HCT116 (cell line): Measurements from ENCODE around the gene TAF1D. TPM values are rescaled to one million over a fixed set of nuclear protein-coding genes. Genes with fewer than 3 reads are reported as not detected.

ENCODE experiments used
- ATAC-seq: fragments of 200-7000 bp; cut with Tn5 transposase; 2 replicates; pipeline ENCODE4 v1.9.1; 2020; ENCODE audit warnings: mild to moderate bottlenecking, moderate library complexity
- BruUV-seq: library from RNA; stranded (reverse); fragments of 400-500 nt; replicated peaks from 2 replicates; lab custom pipeline; 2021; lab: Mats Ljungman, UMichigan
- CTCF ChIA-PET: fragments of 300-600 bp; sonication (Branson Sonifier 250); formaldehyde crosslinking; loops from one replicate; lab custom pipeline; 2021; ENCODE audit warnings: antibody characterized with exemption; lab: Charles Lee
- POLR2A ChIA-PET: fragments of 300-600, 350-600 bp; sonication (Branson Sonifier 250); formaldehyde crosslinking; loops from one replicate; lab custom pipeline; 2021; ENCODE audit warnings: antibody characterized with exemption; lab: Charles Lee
- RAD21 ChIA-PET, 2 experiments: fragments of 300-600 bp; sonication (Branson Sonifier 250); formaldehyde crosslinking; loops; one replicate each; lab custom pipeline; 2023; ENCODE audit warnings: low total read pairs in 2 of 2; ENCODE audit not compliant: uncharacterized antibody in 2 of 2, unreplicated experiment in 2 of 2, low non-redundant PET in 1 of 2; lab: Charles Lee
- DNase-seq: peaks from one replicate; pipeline ENCODE4 v3.0.0-alpha.2; 2010; ENCODE audit warnings: low read depth, low spot score
- H2AFZ ChIP-seq: fragments of 200-600 bp; shearing (Covaris generic), sonication (generic); 2 replicates; pipeline ENCODE4 v1.6.1; 2017; ENCODE audit warnings: low read depth, mixed run types, mixed read lengths, antibody characterized with exemption, low read length; ENCODE audit not compliant: poor library complexity, severe bottlenecking
- H3K27ac ChIP-seq: 2 replicates; pipeline ENCODE4 v1.5.1; 2012; ENCODE audit warnings: low read depth, low read length
- H3K27me3 ChIP-seq: fragments of 200-600 bp; sonication (generic); 2 replicates; pipeline ENCODE4 v1.6.1; 2016; ENCODE audit warnings: mixed run types, low read length, mixed read lengths; ENCODE audit not compliant: insufficient read depth
- H3K36me3 ChIP-seq, 2 experiments: fragments of 200-500 bp in 1 of 2; fragments of 200-600 bp in 1 of 2; sonication (Bioruptor generic) in 1 of 2; sonication (generic) in 1 of 2; 2 replicates each; pipeline versions ENCODE4 v1.5.1 to v1.6.1; 2014 to 2016; ENCODE audit warnings: low read length in 2 of 2, inconsistent platforms in 1 of 2, mixed read lengths in 1 of 2, mixed run types in 1 of 2; ENCODE audit not compliant: insufficient read depth in 2 of 2, control insufficient read depth in 1 of 2
- H3K4me1 ChIP-seq, 2 experiments: fragments of 200-600 bp in 1 of 2; sonication (generic) in 1 of 2; 2 replicates each; pipeline versions ENCODE4 v1.5.1 to v1.6.1; 2012 to 2017; ENCODE audit warnings: low read length in 2 of 2, inconsistent platforms in 1 of 2, mild to moderate bottlenecking in 1 of 2, mixed read lengths in 1 of 2, mixed run types in 1 of 2, moderate library complexity in 1 of 2; ENCODE audit not compliant: insufficient read depth in 2 of 2, control insufficient read depth in 1 of 2
- H3K4me2 ChIP-seq: fragments of 200-600 bp; sonication (generic); 2 replicates; pipeline ENCODE4 v1.6.1; 2017; ENCODE audit warnings: mixed run types, low read length, mixed read lengths
- H3K4me3 ChIP-seq, 2 experiments: fragments of 200-600 bp in 1 of 2; sonication (generic) in 1 of 2; replicated peaks in 1 of 2; 2 replicates each; pipeline ENCODE4 v1.5.1; 2011 to 2016; ENCODE audit warnings: low read length in 2 of 2, control low read depth in 1 of 2, low read depth in 1 of 2, mild to moderate bottlenecking in 1 of 2, mixed read lengths in 1 of 2, mixed run types in 1 of 2
- H3K79me2 ChIP-seq: fragments of 200-600 bp; sonication (generic); 2 replicates; pipeline ENCODE4 v1.6.1; 2017; ENCODE audit warnings: mild to moderate bottlenecking, mixed run types, low read length, moderate library complexity, mixed read lengths; ENCODE audit not compliant: insufficient read depth
- H3K9ac ChIP-seq: fragments of 200-600 bp; sonication (generic); 2 replicates; pipeline ENCODE4 v1.6.1; 2016; ENCODE audit warnings: low read length, mixed read lengths
- H3K9me2 ChIP-seq: fragments of 200-600 bp; sonication (generic), shearing (Covaris generic); 2 replicates; pipeline ENCODE4 v1.6.1; 2017; ENCODE audit warnings: mixed run types, mild to moderate bottlenecking, moderate library complexity; ENCODE audit not compliant: insufficient read depth
- H3K9me3 ChIP-seq, 2 experiments: fragments of 200-500 bp in 1 of 2; fragments of 200-600 bp in 1 of 2; sonication (Bioruptor generic) in 1 of 2; sonication (generic) in 1 of 2; 2 replicates each; pipeline ENCODE4 v1.6.1; 2014 to 2017; ENCODE audit warnings: low read length in 2 of 2, mixed read lengths in 2 of 2, inconsistent platforms in 1 of 2, low read depth in 1 of 2, mild to moderate bottlenecking in 1 of 2, mixed run types in 1 of 2, moderate library complexity in 1 of 2; ENCODE audit not compliant: control insufficient read depth in 1 of 2, insufficient read depth in 1 of 2
- H4K20me1 ChIP-seq: fragments of 200-600 bp; sonication (generic), shearing (Covaris generic); 2 replicates; pipeline ENCODE4 v1.6.1; 2017; ENCODE audit warnings: mixed run types, mild to moderate bottlenecking, moderate library complexity; ENCODE audit not compliant: insufficient read depth
- CEBPB ChIP-seq: IDR thresholded peaks from 2 replicates; pipeline ENCODE4 v1.6.1; 2012; ENCODE audit warnings: low read depth
- EGR1 ChIP-seq: IDR thresholded peaks from 2 replicates; pipeline ENCODE4 v1.6.1; 2012; ENCODE audit warnings: low read depth
- EZH2 ChIP-seq: fragments of 200-600 bp; sonication (generic); IDR thresholded peaks from 2 replicates; pipeline ENCODE4 v1.6.1; 2017; ENCODE audit warnings: antibody characterized with exemption, mixed run types
- EZH2phosphoT487 ChIP-seq: fragments of 200-600 bp; IDR thresholded peaks from 2 replicates; pipeline ENCODE4 v1.6.1; 2018; ENCODE audit warnings: antibody characterized with exemption, borderline replicate concordance
- POLR2A ChIP-seq: IDR thresholded peaks from 2 replicates; pipeline ENCODE4 v1.7.0; 2011; ENCODE audit warnings: borderline replicate concordance; ENCODE audit not compliant: insufficient read depth, insufficient read length; ENCODE audit errors: extremely low read depth
- POLR2AphosphoS5 ChIP-seq: IDR thresholded peaks from 2 replicates; pipeline ENCODE4 v1.6.1; 2011; ENCODE audit warnings: mild to moderate bottlenecking, low read depth, low read length, moderate library complexity
- SP1 ChIP-seq: IDR thresholded peaks from 2 replicates; pipeline ENCODE4 v1.6.1; 2012; ENCODE audit warnings: low read depth
- SRF ChIP-seq: IDR thresholded peaks from 2 replicates; pipeline ENCODE4 v1.6.1; 2012; ENCODE audit warnings: low read depth
- TCF7L2 ChIP-seq: IDR thresholded peaks from 2 replicates; pipeline ENCODE4 v1.7.0; 2011; ENCODE audit warnings: borderline replicate concordance, inconsistent platforms; ENCODE audit not compliant: insufficient read depth, insufficient read length; ENCODE audit errors: extremely low read depth
- ZBTB33 ChIP-seq: IDR thresholded peaks from 2 replicates; pipeline ENCODE4 v1.6.1; 2011; ENCODE audit warnings: mild to moderate bottlenecking, low read length, moderate library complexity; ENCODE audit not compliant: insufficient replicate concordance; ENCODE audit errors: extremely low read depth
- intact Hi-C: fragments of 100-400 bp; cut with micrococcal nuclease; formaldehyde crosslinking; loops from 2 replicates; pipeline ENCODE4 v1.10.0; 2022
- total RNA-seq: library from RNA; stranded (reverse); gene quantifications from one replicate; pipeline ENCODE4 v1.2.1, GENCODE V29; 2021; ENCODE audit not compliant: unreplicated experiment
- TF ChIP-seq, protein P1 (sequence below): IDR thresholded peaks from 2 replicates; pipeline ENCODE4 v1.6.1; 2012; ENCODE audit warnings: low read depth

The TAF1D gene
- total RNA-seq, 1 experiment from 2014 or later: 267 TPM

DNA sequence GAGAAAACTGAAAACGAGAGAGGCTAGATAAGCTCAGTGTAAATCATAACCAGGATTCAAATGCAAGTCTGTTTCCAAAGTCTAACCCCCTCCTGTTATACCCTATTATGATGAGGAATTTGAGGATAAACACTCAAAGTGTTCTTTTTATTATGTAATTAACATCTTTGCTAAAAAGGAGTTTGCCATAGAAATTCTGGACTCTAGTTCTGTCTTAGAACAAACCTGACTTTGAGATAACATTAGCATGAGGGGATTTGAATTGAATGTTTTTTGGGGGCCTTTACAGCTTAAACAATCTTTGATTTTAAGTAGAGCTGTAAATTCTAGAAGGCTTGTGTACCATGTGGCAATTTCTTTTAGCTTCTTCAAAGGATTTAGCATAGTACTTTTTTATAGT, 9.7 kb upstream of the TAF1D start:
- DNase-seq (no peak), ATAC-seq (no peak)
- Histone ChIP-seq H3K36me3 (peaks cover 5 to 9% of the 10 kb centered on the region in 2 experiments; a peak in 2 of 4 replicates), H4K20me1 (no peaks in the 10 kb centered on the region), H3K9me3 (no peaks in the 10 kb centered on the region), H3K27me3 (no peaks in the 10 kb centered on the region), H3K27ac (no peak overlapping the region), H3K9ac (no peak overlapping the region), H2AFZ (no peak overlapping the region), H3K4me3 (no peak overlapping the region), H3K79me2 (no peaks in the 10 kb centered on the region), H3K9me2 (no peaks in the 10 kb centered on the region), H3K4me2 (no peak overlapping the region), H3K4me1 (no peaks in the 10 kb centered on the region)
- ChIA-PET RAD21 (no interaction called here), POLR2A (interaction anchor here (1.3 to 2.9 kb wide), 2 partner anchors 9 to 13 kb away, joined by 3 to 15 read pairs; partner anchors contain the start of genes C11orf54 and TAF1D), CTCF (no interaction called here)
- BruUV-seq: no TSS peak
- intact Hi-C loops: no loop called here
- no peak for TF ChIP-seq POLR2A
- TF ChIP-seq POLR2AphosphoS5: no peak
- no peak for TF ChIP-seq SRF
- no peak for TF ChIP-seq ZBTB33
- no peak for TF ChIP-seq SP1
- no peak for TF ChIP-seq TCF7L2
- TF ChIP-seq EZH2: no peak

DNA sequence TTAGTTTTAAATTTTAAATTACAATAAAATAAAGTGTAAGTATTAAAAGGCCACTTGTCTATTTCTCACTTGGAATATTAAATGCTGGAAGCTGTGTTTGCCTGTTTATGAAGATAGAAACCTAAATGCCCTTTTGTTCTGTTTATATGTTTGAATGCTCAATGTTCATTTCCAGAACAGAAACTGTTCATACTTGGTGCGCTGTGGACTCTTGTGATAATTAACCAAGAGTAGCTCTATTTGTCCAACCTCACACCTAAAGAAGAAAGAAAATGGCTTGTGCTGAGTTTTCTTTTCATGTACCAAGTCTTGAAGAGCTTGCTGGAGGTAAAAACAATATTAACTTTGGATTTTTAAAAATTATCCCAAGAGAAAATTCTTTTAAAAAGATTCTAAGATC, 5.8 kb upstream of the TAF1D start:
- H4K20me1 ChIP-seq: no peaks in the 10 kb centered on the region
- intact Hi-C loops: no loop called here
- DNase-seq (no peak), ATAC-seq (no peak)
- RAD21 ChIA-PET: no interaction called here
- no peaks in the 10 kb centered on the region for H3K27me3 ChIP-seq
- no peak overlapping the region for H3K4me2 ChIP-seq
- peaks cover 12% of the 10 kb centered on the region; the same call in 1 of the 2 replicates for H3K79me2 ChIP-seq
- no peaks in the 10 kb centered on the region for H3K9me3 ChIP-seq
- H3K9ac ChIP-seq: no peak overlapping the region
- TF ChIP-seq EZH2 (no peak), EZH2phosphoT487 (no peak), POLR2AphosphoS5 (no peak), CEBPB (no peak), EGR1 (no peak)
- TF ChIP-seq, protein P1, sequence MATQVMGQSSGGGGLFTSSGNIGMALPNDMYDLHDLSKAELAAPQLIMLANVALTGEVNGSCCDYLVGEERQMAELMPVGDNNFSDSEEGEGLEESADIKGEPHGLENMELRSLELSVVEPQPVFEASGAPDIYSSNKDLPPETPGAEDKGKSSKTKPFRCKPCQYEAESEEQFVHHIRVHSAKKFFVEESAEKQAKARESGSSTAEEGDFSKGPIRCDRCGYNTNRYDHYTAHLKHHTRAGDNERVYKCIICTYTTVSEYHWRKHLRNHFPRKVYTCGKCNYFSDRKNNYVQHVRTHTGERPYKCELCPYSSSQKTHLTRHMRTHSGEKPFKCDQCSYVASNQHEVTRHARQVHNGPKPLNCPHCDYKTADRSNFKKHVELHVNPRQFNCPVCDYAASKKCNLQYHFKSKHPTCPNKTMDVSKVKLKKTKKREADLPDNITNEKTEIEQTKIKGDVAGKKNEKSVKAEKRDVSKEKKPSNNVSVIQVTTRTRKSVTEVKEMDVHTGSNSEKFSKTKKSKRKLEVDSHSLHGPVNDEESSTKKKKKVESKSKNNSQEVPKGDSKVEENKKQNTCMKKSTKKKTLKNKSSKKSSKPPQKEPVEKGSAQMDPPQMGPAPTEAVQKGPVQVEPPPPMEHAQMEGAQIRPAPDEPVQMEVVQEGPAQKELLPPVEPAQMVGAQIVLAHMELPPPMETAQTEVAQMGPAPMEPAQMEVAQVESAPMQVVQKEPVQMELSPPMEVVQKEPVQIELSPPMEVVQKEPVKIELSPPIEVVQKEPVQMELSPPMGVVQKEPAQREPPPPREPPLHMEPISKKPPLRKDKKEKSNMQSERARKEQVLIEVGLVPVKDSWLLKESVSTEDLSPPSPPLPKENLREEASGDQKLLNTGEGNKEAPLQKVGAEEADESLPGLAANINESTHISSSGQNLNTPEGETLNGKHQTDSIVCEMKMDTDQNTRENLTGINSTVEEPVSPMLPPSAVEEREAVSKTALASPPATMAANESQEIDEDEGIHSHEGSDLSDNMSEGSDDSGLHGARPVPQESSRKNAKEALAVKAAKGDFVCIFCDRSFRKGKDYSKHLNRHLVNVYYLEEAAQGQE: no peak
- no peak overlapping the region for H2AFZ ChIP-seq
- peaks cover 2 to 5% of the 10 kb centered on the region in 2 experiments; a peak in 1 of 4 replicates for H3K4me1 ChIP-seq
- CTCF ChIA-PET: no interaction called here
- H3K9me2 ChIP-seq: no peaks in the 10 kb centered on the region
- H3K4me3 ChIP-seq: no peak overlapping the region
- POLR2A ChIA-PET: no interaction called here
- H3K36me3 ChIP-seq: no peaks in the 10 kb centered on the region
- BruUV-seq: no TSS peak
- no peak overlapping the region for H3K27ac ChIP-seq
